Activated T-helper 1 cell treated with anti-CD3 and anti-CD28 coated beads, Interleukin-2, amount 50 U/mL, for 16 hours (primary cell): ENCODE results near the gene IFRD2.
"Not testable (repeated sequence)": the region's sequence is repeated elsewhere in the genome, so short reads cannot be mapped to it uniquely, and the experiment has no call there.

Source experiments
- DNase-seq, 2 donors: peaks; one replicate each; pipeline ENCODE4 v3.0.0-alpha.2; 2020; ENCODE audit warnings: low read depth in 1 of 2, low spot score in 1 of 2

Gene IFRD2

DNA sequence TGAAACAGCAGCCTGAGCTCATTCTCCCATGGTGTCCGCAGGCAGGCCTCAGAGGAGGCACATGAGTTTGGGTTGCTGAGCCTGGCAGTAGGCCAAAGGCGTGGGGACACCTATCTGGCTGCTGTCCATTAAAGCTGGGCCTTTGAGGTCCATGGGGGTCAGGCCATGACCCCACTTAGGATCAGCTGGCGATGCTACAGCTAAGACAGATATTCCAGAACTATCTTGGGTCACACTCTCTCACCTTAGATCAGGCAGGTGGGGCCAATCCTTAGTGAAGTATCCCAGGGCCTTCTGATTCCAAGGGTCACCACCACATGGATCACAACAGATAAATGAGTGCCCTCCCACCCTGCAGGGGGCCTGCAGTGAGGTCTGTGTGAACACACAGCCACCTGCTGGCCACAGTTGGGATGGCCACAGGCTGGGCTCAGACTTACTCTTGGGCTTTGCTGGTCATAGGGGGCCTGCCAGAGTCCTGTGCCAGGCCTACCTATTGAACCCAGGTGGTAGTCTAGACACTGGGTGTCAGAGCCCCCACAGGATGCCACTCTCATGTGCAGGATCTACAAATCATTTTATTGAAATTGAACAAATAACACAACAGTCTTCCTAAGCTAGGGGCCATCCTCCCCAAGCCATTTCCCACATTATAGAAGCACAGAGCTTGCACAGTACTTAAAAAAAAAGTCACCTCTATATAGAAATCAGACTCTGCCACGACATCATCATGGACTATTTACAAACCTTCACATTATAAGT lies 32.3 kb upstream of the IFRD2 start:
- peak in 1 of 2 donors; percentile 32 for DNase-seq

GRCh38 chr3:50323614-50324199 lies 31.5 kb upstream of the IFRD2 start:
- no peak for DNase-seq

DNA sequence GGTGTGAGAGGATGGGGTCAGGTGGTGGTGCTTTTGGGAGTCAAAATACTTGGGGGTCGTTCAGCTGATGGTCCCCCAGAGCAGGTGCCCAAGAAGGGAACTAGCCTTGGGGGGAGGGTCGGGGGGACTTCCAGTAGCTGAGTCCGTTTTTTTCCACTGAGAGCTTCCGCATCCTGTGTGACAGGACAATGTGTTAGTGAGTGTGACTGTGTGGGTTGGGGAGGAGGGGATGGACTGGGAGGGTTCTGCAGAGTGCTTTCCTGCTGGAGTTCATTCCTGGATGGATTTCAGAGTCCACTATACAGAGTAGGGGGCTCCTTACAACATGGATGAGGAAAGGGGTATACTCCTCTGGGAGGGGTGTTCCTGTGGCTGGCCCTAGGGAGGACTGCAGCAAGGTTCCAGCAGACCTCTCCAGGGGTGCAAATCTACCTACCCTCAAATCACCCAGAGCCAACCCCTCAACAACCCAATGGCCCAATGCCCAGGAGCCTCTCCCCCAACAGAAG lies 30.9 kb upstream of the IFRD2 start:
- no peak for DNase-seq

DNA sequence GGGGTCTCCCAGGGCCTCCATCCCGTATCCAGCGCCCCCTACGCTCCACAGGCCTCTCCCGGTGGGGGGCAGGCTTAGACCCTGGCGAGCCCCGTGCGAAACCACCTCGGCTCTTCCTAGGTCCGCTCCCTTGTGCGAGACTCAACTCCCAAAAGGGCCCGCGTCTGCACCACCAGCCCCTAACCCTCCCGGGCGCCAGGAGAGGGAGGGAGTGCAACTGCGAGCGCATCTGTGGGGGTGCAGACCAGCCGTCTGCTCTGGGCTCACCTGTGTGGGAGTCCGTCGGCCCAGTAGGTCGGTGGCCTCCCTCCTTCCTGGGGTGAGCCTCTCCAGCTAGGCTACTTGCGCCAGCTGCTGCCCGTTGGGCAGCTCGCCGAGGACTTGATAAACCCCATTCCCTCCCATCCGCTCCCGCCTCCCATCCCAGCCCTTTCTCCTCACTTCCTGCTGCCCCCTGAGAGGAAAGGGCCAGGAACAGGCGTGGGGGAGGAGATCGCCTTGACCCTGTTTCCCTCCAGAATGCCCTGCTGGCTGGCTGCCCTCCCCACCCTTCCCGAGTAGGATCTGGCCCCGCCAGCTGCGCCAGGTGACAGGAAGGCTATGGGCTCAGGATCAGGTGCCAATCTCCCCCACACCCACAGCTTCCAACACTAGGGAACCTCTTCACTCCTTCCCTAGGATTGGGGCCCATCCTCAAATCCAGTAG lies 30.3 kb upstream of the IFRD2 start, which contains the start of gene HYAL2:
TSS of gene HYAL2 (minus strand) at position 360 of the 706 bp plus-strand sequence. CDS start 2,256 bp downstream, outside the sequence.
- DNase-seq, result no peak

DNA sequence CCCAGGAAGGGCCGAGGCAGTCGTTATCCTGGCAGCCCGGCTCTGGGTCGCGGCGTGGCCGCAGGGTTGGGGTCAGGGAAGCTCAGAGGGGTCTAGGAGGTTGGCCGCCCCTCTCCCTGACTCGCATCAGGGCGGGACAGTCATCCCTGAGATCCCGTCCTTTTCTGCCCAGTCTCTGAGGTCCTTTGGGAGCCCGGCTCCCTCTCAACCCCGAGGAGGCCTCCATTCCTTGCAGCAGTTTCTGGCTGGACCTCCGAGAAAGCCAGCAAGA lies 29.8 kb upstream of the IFRD2 start:
- DNase-seq, result no peak

- peak; percentile 59 to 71 for DNase-seq
Observed at GRCh38 chr3:50321336-50322114, 29.3 kb upstream of the IFRD2 start.

GRCh38 chr3:50320853-50321335 lies 28.7 kb upstream of the IFRD2 start:
- peak in 1 of 2 donors; percentile 47 for DNase-seq

DNA sequence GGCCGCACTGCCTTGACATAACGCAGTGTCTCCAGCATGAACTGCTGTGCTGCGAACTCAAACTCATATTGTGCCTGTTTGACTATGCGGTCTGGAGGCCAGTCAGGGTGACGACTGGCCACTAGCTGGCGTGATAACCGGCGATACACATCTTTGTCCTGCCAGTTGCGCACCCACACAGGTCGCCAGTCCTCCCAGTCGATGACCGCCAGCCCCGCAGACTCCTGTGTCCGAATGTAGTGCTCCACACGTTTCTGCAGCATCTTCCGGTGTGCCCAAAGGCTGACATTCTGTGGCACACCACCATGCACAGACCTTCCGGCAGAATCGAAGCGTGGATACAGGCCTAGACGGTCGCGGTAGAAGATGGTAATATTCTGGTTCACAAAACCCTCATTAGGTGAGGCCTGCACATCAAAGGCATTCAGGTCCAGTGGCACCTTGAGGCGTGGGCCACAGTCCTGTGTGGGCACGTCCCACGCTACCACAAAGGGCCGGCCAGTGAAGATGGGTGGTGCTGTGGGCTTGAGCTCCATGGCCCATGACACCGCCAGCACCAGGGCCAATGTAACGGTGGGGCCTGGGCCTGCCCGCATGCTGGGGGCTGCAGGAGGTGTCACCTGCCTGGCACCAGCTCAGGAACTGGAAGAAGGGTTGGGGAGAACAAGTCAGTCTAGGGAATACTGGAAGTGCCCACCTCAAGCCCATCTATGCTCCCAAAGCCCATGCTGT lies 27.8 kb upstream of the IFRD2 start:
- DNase-seq, result no peak

GRCh38 chr3:50319181-50319893 lies 27.1 kb upstream of the IFRD2 start:
- DNase-seq, result no peak

DNA sequence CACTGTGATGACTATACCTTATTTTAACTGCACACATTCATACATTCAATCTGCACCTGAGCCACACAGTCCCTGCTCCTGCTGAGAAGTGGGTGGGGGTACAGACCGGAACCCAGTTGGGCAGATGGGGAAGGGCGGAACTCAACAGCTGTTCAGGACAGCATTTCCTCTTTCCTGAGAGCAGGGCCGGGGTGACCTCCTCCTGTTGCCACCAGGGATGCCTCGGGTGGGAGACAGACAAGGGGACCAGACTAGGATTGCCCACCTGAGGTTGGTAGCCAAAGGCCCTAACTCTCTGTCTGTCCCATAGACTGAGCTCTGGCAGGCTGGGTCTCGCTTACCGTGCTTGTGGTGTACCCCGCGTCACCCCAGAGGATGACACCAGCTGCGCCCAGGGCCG lies 26.4 kb upstream of the IFRD2 start:
- no peak for DNase-seq

DNA sequence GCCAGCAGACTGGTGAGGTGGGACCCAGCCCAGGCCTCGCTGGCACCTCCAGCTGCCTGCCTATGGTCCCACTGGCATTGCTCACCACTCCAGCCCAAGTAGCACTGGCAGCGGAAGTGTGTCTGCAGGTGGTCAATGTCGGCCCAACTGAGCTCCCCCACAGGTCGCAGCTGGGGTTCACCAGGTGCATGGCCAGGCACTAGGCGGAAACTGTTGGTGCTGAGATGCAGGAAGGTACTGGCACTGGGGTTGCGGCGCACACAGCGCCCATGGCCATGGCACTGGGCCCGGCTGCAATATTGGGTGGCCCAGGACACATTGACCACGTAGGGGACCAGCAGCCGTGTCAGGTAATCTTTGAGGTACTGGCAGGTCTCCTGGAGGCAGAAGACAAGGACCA lies 25.9 kb upstream of the IFRD2 start:
- DNase-seq, result no peak

DNA sequence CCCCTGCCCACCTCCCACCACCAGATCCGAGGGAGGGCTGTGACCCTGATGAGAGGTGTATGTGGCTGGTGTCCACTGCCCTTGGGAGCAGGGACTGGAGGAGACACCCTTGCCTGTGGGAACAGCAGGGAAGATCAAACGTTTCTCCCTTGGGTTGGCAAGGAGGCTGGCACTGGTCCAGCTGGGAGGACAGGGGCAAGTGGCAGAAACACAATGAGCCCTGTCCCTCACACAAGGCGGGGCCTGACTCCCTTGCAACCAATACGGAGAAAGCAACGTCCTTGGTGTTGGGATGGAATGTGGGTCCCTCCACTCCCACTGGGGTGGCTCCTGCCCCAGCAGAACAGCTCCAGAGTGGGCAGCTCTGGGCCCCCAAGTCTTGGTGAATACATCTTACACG lies 25.1 kb upstream of the IFRD2 start:
- DNase-seq, result no peak

GRCh38 chr3:50316657-50317242 lies 24.5 kb upstream of the IFRD2 start:
- DNase-seq, result peak; percentile 57

DNA sequence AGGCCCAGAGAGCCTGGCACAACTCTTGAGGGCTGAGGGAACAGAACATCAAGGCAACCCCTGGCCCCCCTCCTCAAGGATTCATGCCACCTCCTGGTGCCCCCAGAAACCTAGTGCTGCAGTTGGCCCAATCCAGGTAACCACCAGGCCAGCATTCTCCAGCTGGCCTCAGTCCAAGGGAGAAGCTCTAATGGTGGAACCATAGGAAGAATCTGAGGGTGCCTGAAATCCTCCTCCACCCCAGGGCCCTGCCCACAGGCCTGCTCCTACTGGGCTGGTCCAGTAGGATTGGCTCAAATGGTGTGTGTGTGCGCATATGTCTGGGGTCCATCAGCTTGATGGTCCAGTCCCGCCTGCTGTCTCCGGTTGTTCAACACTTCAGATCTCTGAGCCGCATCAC lies 22.6 kb upstream of the IFRD2 start:
- no peak for DNase-seq

DNA sequence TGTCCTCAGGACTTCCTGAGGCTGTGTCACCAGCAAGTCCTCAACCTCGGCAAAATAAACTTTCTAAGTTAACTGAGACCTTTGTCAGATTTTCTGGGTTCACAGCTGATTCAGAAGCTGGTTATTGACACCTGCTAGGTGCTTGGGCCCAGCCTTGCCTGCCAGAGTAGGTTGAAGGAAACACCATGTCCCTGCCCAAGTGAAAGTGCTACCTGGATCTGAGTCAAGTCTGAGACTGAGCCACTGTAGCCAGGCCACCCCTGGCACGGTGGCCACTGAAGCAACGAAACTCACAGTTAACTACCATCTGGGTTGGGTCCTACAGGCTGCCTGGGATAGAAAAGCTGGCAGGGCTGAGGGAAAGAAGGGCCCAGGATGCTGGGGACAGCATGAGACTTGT lies 22.1 kb upstream of the IFRD2 start:
- DNase-seq, result no peak

DNA sequence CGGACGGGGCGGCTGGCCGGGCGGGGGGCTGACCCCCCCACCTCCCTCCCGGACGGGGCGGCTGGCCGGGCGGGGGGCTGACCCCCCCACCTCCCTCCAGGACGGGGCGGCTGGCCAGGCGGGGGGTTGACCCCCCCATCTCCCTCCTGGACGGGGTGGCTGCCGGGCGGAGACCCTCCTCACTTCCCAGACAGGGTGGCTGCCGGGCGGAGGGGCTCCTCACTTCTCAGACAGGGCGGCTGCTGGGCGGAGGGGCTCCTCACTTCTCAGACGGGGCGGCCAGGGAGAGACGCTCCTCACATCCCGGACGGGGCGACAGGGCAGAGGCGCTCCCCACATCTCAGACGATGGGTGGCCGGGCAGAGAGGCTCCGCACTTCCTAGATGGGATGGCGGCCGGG lies 19.8 kb upstream of the IFRD2 start:
- not testable (repeated sequence) for DNase-seq

GRCh38 chr3:50304601-50305000 lies 12.4 kb upstream of the IFRD2 start:
- no peak for DNase-seq

DNA sequence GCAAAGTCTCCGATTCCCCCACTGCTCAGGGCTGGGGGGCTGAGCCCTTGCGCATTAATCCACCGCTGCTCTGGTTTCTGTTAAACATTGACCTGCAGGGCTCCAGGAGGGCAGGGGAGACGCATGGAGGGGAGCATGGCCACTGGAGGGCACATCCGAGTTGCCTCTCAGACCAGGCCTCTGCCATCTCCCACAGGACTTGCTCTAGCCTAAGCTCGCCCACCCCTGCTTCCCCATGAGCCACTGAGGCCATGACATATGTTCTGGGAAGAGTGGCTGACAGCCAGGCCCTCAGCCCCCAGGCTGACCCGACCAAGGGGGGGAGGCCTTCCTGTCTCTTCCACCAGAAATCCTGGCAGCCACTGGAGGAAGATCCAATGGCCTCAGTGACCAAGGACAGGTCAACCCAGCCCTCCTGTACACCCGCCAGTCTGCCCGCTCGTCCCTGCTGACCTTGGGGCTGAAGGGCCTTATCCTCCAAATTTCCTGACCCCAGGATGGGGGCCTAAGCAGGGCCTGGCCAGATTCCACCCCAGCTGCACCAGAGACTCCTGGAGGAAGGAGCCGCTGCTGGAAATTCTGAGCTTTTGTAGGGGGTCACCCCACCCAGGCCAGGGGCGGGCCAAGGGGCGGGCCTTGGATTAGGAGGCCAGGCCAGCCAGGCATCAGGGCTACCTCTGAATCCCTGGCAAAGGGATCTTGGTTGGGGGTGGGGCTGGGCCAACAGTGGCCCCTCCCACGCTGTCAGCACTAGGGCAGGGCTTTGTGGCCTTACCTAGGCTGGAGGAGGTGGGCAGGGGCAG lies 11.0 kb upstream of the IFRD2 start, which contains the start of gene HYAL1:
TSS of gene HYAL1 (minus strand) at position 562 of the 803 bp plus-strand sequence. CDS start 618 bp downstream, outside the sequence.
- DNase-seq, result no peak
